ENCODE data around the gene PPAT.

DNA sequence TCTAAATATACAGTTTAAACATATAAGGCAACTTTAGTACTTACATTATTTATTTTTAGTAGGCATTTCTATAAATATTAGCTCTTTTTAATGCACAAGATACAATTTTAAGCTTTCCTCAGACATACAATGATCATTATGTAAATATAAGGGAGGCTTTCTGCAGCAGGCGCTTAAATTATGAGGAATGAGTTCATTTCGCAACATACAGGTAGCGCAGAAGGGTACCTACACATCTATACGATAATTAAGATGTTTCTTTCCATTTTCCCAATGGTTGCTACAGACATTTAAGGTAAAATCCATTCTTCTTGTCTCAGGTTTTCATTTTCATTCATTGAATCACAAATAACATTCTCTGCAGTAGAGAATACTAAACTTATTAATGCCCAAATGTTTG, 49.3 kb downstream of the PPAT start:
- TF ChIP-seq YY1 (IDR thresholded peaks at IDR 0.05; ENCODE audit: insufficient read depth, insufficient read length) = no peak
- TF ChIP-seq ZNF274 (IDR thresholded peaks at IDR 0.05; ENCODE audit: low read depth, low read length) = no peak

Data from NT2/D1 (cell line).